Body of pancreas (tissue), 4 donors: ENCODE data around the gene FTSJ1.
"Not testable (repeated sequence)": the region's sequence is repeated elsewhere in the genome, so short reads cannot be mapped to it uniquely, and the experiment has no call there.

Source experiments
- CTCF ChIP-seq, 7 experiments: fragments of 450-650 bp in 4 of 7; fragments of 200-600 bp in 3 of 7; sonication (generic) in 3 of 7; IDR thresholded peaks; one replicate each; pipeline ENCODE4 v1.5.1; 2016 to 2019; ENCODE audit warnings: antibody characterized with exemption in 7 of 7
- POLR2A ChIP-seq, 3 donors: fragments of 450-650 bp; IDR thresholded peaks; one replicate each; pipeline ENCODE4 v1.6.1; 2016; ENCODE audit warnings: antibody characterized with exemption in 3 of 3, mild to moderate bottlenecking in 2 of 3

- not testable (repeated sequence) for TF ChIP-seq CTCF, POLR2A (IDR thresholded peaks at IDR 0.05)
Observed at GRCh38 chrX:48429606-48430005, 46.4 kb upstream of the FTSJ1 start.
